HepG2 (cell line): Measurements from ENCODE around the gene CLDN11. TPM values are rescaled to one million over a fixed set of nuclear protein-coding genes. Genes with fewer than 3 reads are reported as not detected.

ENCODE experiments used
- ATAC-seq: fragments of 200-7000 bp; cut with Tn5 transposase; 3 replicates; pipeline ENCODE4 v1.9.1; 2020; ENCODE audit warnings: mild to moderate bottlenecking, moderate library complexity
- BruUV-seq: library from RNA; stranded (reverse); fragments of 400-500 nt; replicated peaks from 2 replicates; lab custom pipeline; 2021; lab: Mats Ljungman, UMichigan
- CTCF ChIA-PET: fragments of 300-600 bp; formaldehyde crosslinking; extraction: SDS; loops from one replicate; lab custom pipeline; 2021; ENCODE audit warnings: low total read pairs, inconsistent platforms, low intra/inter-chr PET ratio; lab: Yijun Ruan, JAX
- POLR2A ChIA-PET: fragments of 350-600 bp; sonication (Branson Sonifier 250); formaldehyde crosslinking; loops from one replicate; lab custom pipeline; 2020; ENCODE audit warnings: antibody characterized with exemption, inconsistent platforms; lab: Yijun Ruan, JAX
- DNase-seq: peaks from one replicate; pipeline ENCODE4 v3.0.0-alpha.2; 2015; ENCODE audit warnings: low spot score
- FAIRE-seq: peaks from 3 replicates; lab custom pipeline; 2011; peaks lifted over from hg19 to GRCh38; lab: Jason Lieb, UNC
- H2AFZ ChIP-seq: one replicate; pipeline ENCODE4 v1.6.1; 2011; ENCODE audit warnings: low read length, inconsistent platforms
- H3K27ac ChIP-seq: fragments of 300-600 bp; 3 replicates; pipeline ENCODE4 v1.8.0; 2011; ENCODE audit warnings: mixed run types, mild to moderate bottlenecking, mixed read lengths, low read length, inconsistent platforms; ENCODE audit not compliant: insufficient read depth; ENCODE audit errors: extremely low read length
- H3K27me3 ChIP-seq, 2 experiments: fragments of 200-600 bp in 1 of 2; 2 replicates in 1 of 2; 3 replicates in 1 of 2; pipeline versions ENCODE4 v1.6.0 to v1.8.0; 2011; ENCODE audit warnings: low read length in 2 of 2, mild to moderate bottlenecking in 2 of 2, moderate library complexity in 2 of 2, inconsistent platforms in 1 of 2; ENCODE audit not compliant: insufficient read depth in 2 of 2, control insufficient read depth in 1 of 2
- H3K36me3 ChIP-seq, 2 experiments: fragments of 200-600 bp in 1 of 2; replicated peaks in 1 of 2; 2 replicates in 1 of 2; 3 replicates in 1 of 2; pipeline versions ENCODE4 v1.5.1 to v1.8.0; 2011; ENCODE audit warnings: low read length in 2 of 2, inconsistent platforms in 1 of 2; ENCODE audit not compliant: insufficient read depth in 2 of 2, control insufficient read depth in 1 of 2
- H3K4me1 ChIP-seq: 2 replicates; pipeline ENCODE4 v1.5.1; 2012; ENCODE audit warnings: low read length, inconsistent platforms; ENCODE audit not compliant: insufficient read depth
- H3K4me2 ChIP-seq: 2 replicates; pipeline ENCODE4 v1.6.0; 2011; ENCODE audit warnings: low read depth, low read length, inconsistent platforms
- H3K4me3 ChIP-seq, 3 experiments: fragments of 200-600 bp in 1 of 3; sonication (generic), shearing (Covaris generic) in 1 of 3; replicated peaks in 1 of 3; 2 replicates each; pipeline ENCODE4 v1.5.1; 2011 to 2016; ENCODE audit warnings: low read length in 3 of 3, inconsistent platforms in 2 of 3, low read depth in 2 of 3, mild to moderate bottlenecking in 2 of 3, control low read depth in 1 of 3, mixed read lengths in 1 of 3; ENCODE audit not compliant: insufficient read depth in 1 of 3
- H3K79me2 ChIP-seq: one replicate; pipeline ENCODE4 v1.6.1; 2011; ENCODE audit warnings: low read length, inconsistent platforms; ENCODE audit not compliant: insufficient read depth
- H3K9ac ChIP-seq: 2 replicates; pipeline ENCODE4 v1.6.0; 2011; ENCODE audit warnings: mild to moderate bottlenecking, low read depth, low read length, inconsistent platforms; ENCODE audit not compliant: insufficient read depth
- H3K9me3 ChIP-seq: 2 replicates; pipeline ENCODE4 v1.5.1; 2012; ENCODE audit warnings: mild to moderate bottlenecking, low read length
- H4K20me1 ChIP-seq: 2 replicates; pipeline ENCODE4 v1.6.0; 2011; ENCODE audit warnings: inconsistent platforms, mild to moderate bottlenecking, low read length, moderate library complexity; ENCODE audit not compliant: insufficient read depth
- ARNTL ChIP-seq: sonication (generic); formaldehyde crosslinking; IDR thresholded peaks from 2 replicates; pipeline ENCODE4 v1.4.0; 2020; ENCODE audit warnings: mild to moderate bottlenecking, missing genetic modification reagents
- DNMT1 ChIP-seq: sonication (generic); formaldehyde crosslinking; IDR thresholded peaks from 2 replicates; pipeline ENCODE4 v1.5.1; 2020; ENCODE audit warnings: mild to moderate bottlenecking, missing genetic modification reagents
- HOXA9 ChIP-seq: sonication (generic); formaldehyde crosslinking; IDR thresholded peaks from 2 replicates; pipeline ENCODE4 v1.8.1; 2022; ENCODE audit warnings: missing genetic modification reagents, mild to moderate bottlenecking, moderate library complexity, borderline replicate concordance
- KLF16 ChIP-seq, 2 experiments: sonication (generic) in 1 of 2; formaldehyde crosslinking in 1 of 2; IDR thresholded peaks; 2 replicates each; pipeline versions ENCODE4 v1.6.1 to v1.8.0; 2016 to 2023; ENCODE audit warnings: missing genetic modification reagents in 2 of 2, missing compliant biosample characterization in 1 of 2
- TBP ChIP-seq: sonication (generic); formaldehyde crosslinking; IDR thresholded peaks from 2 replicates; pipeline ENCODE4 v1.5.0; 2020; ENCODE audit warnings: missing genetic modification reagents
- TOE1 ChIP-seq: sonication (generic); formaldehyde crosslinking; IDR thresholded peaks from 2 replicates; pipeline ENCODE4 v1.4.0; 2020; ENCODE audit warnings: mild to moderate bottlenecking, missing genetic modification reagents
- ZFP62 ChIP-seq: sonication (generic); formaldehyde crosslinking; IDR thresholded peaks from 2 replicates; pipeline ENCODE4 v1.4.0; 2020; ENCODE audit warnings: missing genetic modification reagents
- ZNF124 ChIP-seq: sonication (generic); formaldehyde crosslinking; IDR thresholded peaks from 2 replicates; pipeline ENCODE4 v1.4.0; 2020; ENCODE audit warnings: missing genetic modification reagents
- ZNF761 ChIP-seq: sonication (generic); formaldehyde crosslinking; conservative IDR thresholded peaks from 2 replicates; pipeline ENCODE4 v1.4.0; 2020; ENCODE audit warnings: mild to moderate bottlenecking, missing genetic modification reagents
- ZNF772 ChIP-seq: sonication (generic); formaldehyde crosslinking; IDR thresholded peaks from 2 replicates; pipeline ENCODE4 v1.5.0; 2020; ENCODE audit warnings: mild to moderate bottlenecking, missing genetic modification reagents
- ZNF792 ChIP-seq: IDR thresholded peaks from 2 replicates; pipeline ENCODE4 v1.6.1; 2016
- WGBS: methylation state at CpG from one replicate; pipeline ENCODE4 v1.1.6; 2017; ENCODE audit warnings: low lambda C conversion rate; 5-methylcytosine and 5-hydroxymethylcytosine counted together
- in situ Hi-C: cut with HindIII; loops from 2 replicates; pipeline ENCODE4 v1.10.0; 2017; ENCODE audit warnings: low pct_unique_long_range_greater_than_20kb; ENCODE audit not compliant: extremely low pct_ligation_motif_present
- intact Hi-C: fragments of 100-400 bp; cut with micrococcal nuclease; formaldehyde crosslinking; loops from one replicate; pipeline ENCODE4 v1.10.0; 2022; ENCODE audit not compliant: unreplicated experiment
- polyA plus RNA-seq, 8 experiments: library from polyadenylated mRNA; depleted of rRNA in 3 of 8; stranded (reverse) in 7 of 8; unstranded in 1 of 8; fragments of >200 nt; fragmentation: Illumina TruSeq in 4 of 8; extraction: Trizol in 4 of 8; gene quantifications; 2 replicates each; pipeline versions ENCODE4 v1.2.1 to v1.2.3, GENCODE V29; 2011 to 2016; ENCODE audit warnings: low read depth in 4 of 8, missing spikeins in 1 of 8, mixed read lengths in 1 of 8; ENCODE audit not compliant: insufficient read depth in 1 of 8
- total RNA-seq, 5 experiments: library from RNA; depleted of rRNA; stranded (reverse); fragments of >200 nt; fragmentation: Illumina TruSeq; extraction: Trizol; gene quantifications; 2 replicates each; pipeline ENCODE4 v1.2.3, GENCODE V29; 2016; ENCODE audit warnings: low read depth in 1 of 5
- TF ChIP-seq, protein P1 (sequence below): IDR thresholded peaks from 2 replicates; pipeline ENCODE4 v1.6.1; 2016; ENCODE audit warnings: low read depth, control low read depth
- TF ChIP-seq, protein P2 (sequence below): sonication (generic); formaldehyde crosslinking; IDR thresholded peaks from 2 replicates; pipeline ENCODE4 v1.5.0; 2020; ENCODE audit warnings: mild to moderate bottlenecking, missing genetic modification reagents, borderline replicate concordance
- TF ChIP-seq, protein P3 (sequence below), 2 experiments: fragments of 450-650 bp in 1 of 2; sonication (generic) in 1 of 2; formaldehyde crosslinking in 1 of 2; IDR thresholded peaks; 2 replicates each; pipeline versions ENCODE4 v1.6.1 to v1.8.0; 2016 to 2022; ENCODE audit warnings: antibody characterized with exemption in 1 of 2, mild to moderate bottlenecking in 1 of 2, missing genetic modification reagents in 1 of 2

The CLDN11 gene
- total and polyA plus RNA-seq, 2 of the 13 experiments (the other 11 are each of a cell fraction or from before 2014, with no cell fraction given), result 4.2 to 4.9 TPM

DNA sequence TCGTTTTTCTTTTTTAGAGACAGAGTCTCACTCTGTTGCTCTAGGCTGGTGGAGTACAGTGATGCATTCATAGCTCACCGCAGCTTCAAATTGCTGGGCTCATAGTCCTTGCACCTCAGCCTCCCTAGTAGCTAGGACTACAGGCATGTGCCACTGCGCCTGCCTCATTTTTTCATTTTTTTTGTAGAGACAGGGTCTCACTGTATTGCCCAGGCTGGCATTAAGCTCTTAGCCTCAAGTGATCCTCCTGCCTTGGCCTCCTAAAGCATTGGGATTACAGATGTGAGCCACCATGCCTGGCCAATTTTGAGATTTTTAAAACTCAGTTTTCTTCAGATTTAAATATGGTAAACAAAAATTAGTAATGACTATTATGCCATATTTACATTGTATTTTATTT is 32.2 kb upstream of the CLDN11 start:
- H3K36me3 ChIP-seq, result peaks cover 4 to 49% of the 10 kb centered on the region in 2 experiments; a peak in 4 of 5 replicates
- H3K9me3 ChIP-seq, result no peaks in the 10 kb centered on the region
- FAIRE-seq (no peak), DNase-seq (no peak), ATAC-seq (no peak)
- WGBS, result 97% methylated on average over 3 of the region's 3 CpGs
- CTCF ChIA-PET, result no interaction called here
- BruUV-seq, result no TSS peak
- intact Hi-C loops, result no loop called here
- H3K4me1 ChIP-seq, result no peaks in the 10 kb centered on the region
- no peak overlapping the region for H3K9ac ChIP-seq
- no peak overlapping the region for H3K4me2 ChIP-seq
- H3K27ac ChIP-seq, result no peak overlapping the region
- no peak for TF ChIP-seq ZFP62 (CRISPR knock-in tag)
- TF ChIP-seq, protein P1, sequence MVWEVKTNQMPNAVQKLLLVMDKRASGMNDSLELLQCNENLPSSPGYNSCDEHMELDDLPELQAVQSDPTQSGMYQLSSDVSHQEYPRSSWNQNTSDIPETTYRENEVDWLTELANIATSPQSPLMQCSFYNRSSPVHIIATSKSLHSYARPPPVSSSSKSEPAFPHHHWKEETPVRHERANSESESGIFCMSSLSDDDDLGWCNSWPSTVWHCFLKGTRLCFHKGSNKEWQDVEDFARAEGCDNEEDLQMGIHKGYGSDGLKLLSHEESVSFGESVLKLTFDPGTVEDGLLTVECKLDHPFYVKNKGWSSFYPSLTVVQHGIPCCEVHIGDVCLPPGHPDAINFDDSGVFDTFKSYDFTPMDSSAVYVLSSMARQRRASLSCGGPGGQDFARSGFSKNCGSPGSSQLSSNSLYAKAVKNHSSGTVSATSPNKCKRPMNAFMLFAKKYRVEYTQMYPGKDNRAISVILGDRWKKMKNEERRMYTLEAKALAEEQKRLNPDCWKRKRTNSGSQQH (CRISPR knock-in tag), result no peak
- TF ChIP-seq ARNTL (CRISPR knock-in tag), result no peak
- TF ChIP-seq, protein P2, sequence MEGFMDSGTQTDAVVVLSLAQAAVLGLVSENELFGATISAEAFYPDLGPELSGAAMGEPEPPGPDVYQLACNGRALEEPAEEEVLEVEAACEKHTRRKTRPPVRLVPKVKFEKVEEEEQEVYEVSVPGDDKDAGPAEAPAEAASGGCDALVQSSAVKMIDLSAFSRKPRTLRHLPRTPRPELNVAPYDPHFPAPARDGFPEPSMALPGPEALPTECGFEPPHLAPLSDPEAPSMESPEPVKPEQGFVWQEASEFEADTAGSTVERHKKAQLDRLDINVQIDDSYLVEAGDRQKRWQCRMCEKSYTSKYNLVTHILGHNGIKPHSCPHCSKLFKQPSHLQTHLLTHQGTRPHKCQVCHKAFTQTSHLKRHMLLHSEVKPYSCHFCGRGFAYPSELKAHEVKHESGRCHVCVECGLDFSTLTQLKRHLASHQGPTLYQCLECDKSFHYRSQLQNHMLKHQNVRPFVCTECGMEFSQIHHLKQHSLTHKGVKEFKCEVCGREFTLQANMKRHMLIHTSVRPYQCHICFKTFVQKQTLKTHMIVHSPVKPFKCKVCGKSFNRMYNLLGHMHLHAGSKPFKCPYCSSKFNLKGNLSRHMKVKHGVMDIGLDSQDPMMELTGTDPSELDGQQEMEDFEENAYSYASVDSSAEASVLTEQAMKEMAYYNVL (CRISPR knock-in tag), result no peak
- no peak for TF ChIP-seq TOE1 (CRISPR knock-in tag)
- TF ChIP-seq DNMT1 (CRISPR knock-in tag), result no peak
- TF ChIP-seq, protein P3, sequence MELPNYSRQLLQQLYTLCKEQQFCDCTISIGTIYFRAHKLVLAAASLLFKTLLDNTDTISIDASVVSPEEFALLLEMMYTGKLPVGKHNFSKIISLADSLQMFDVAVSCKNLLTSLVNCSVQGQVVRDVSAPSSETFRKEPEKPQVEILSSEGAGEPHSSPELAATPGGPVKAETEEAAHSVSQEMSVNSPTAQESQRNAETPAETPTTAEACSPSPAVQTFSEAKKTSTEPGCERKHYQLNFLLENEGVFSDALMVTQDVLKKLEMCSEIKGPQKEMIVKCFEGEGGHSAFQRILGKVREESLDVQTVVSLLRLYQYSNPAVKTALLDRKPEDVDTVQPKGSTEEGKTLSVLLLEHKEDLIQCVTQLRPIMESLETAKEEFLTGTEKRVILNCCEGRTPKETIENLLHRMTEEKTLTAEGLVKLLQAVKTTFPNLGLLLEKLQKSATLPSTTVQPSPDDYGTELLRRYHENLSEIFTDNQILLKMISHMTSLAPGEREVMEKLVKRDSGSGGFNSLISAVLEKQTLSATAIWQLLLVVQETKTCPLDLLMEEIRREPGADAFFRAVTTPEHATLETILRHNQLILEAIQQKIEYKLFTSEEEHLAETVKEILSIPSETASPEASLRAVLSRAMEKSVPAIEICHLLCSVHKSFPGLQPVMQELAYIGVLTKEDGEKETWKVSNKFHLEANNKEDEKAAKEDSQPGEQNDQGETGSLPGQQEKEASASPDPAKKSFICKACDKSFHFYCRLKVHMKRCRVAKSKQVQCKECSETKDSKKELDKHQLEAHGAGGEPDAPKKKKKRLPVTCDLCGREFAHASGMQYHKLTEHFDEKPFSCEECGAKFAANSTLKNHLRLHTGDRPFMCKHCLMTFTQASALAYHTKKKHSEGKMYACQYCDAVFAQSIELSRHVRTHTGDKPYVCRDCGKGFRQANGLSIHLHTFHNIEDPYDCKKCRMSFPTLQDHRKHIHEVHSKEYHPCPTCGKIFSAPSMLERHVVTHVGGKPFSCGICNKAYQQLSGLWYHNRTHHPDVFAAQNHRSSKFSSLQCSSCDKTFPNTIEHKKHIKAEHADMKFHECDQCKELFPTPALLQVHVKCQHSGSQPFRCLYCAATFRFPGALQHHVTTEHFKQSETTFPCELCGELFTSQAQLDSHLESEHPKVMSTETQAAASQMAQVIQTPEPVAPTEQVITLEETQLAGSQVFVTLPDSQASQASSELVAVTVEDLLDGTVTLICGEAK (IDR thresholded peaks at IDR 0.05), result no peak
- TF ChIP-seq, protein P3 (CRISPR knock-in tag; IDR thresholded peaks at IDR 0.05), result no peak
- no peak for TF ChIP-seq ZNF761 (CRISPR knock-in tag)
- no peak for TF ChIP-seq KLF16 (CRISPR knock-in tag; IDR thresholded peaks at IDR 0.05)
- TF ChIP-seq ZNF772, result no peak
- no peak for TF ChIP-seq ZNF124 (CRISPR knock-in tag)
- TF ChIP-seq TBP (CRISPR knock-in tag), result no peak
- no peak for TF ChIP-seq HOXA9 (CRISPR knock-in tag)
- TF ChIP-seq ZNF792 (CRISPR knock-in tag), result no peak
- no peaks in the 10 kb centered on the region for H3K79me2 ChIP-seq
- H3K27me3 ChIP-seq, result no peaks in the 10 kb centered on the region
- no peak overlapping the region for H2AFZ ChIP-seq
- H3K4me3 ChIP-seq, result no peak overlapping the region
- POLR2A ChIA-PET, result no interaction called here
- H4K20me1 ChIP-seq, result no peaks in the 10 kb centered on the region
- in situ Hi-C loops, result no loop called here
